Hematopoietic multipotent progenitor cell treated with erythropoietin and hydrocortisone succinate and interleukin-3 and kit ligand, for 4 days (in vitro differentiated cells): ENCODE results near the gene MBD5.
A peak's percentile ranks its signal among the peaks of the same experiment; 100 is the strongest.

Source experiments
- DNase-seq: peaks from one replicate; pipeline ENCODE4 v3.0.0-alpha.2; 2015

The MBD5 gene

GRCh38 chr2:148487439-148487838 is 466.5 kb downstream of the MBD5 start:
- DNase-seq, result no peak

DNA sequence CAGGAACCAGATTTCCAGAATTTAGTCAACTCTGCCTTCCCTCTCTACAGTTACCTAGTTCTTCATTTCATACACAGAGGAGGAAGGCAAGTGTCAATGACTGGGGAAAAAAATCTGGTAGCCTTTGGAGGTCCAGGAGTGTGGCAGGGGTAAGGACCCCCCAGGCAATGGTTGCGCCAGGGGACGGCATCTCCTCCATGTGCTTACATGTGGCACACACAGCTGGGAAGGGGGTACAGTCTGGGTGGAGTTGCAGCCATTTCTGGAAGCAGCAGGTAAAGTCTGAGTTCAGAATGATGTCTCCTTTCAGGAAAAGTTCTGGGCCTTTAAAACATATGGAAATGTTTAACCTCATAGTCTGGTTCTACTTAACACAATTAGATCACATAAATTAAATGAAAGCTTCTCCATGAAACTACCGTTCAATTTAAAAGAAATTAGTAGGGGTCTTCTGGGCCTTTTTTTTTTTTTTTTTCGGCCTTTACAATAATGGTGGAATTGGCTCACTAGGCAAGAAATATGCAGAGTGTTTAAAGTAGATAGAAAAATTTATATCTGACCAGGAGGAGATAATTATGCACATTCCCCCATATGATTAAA is 470.0 kb downstream of the MBD5 start:
- no peak for DNase-seq

- DNase-seq, result no peak
Observed at GRCh38 chr2:148493822-148494563, 473.1 kb downstream of the MBD5 start.

DNA sequence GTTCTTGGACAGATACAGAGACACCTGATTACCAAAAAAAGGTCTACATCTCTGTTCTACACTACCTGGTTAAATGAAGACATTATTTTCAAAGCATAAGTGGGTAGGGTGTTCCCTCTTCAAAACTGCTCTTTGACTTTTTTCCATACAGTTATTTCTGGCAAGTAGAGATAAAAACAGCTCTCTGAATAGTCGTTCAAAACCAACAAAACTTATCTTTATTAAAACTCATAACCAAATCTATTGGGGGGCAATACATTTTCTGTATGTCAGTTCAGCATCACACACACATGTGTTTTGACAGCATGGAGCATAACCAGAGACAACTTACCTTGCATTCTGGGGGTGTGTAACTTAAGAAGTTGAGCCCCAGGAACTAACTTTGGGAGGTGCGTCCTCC is 474.7 kb downstream of the MBD5 start:
- peak; percentile 82 for DNase-seq

DNA sequence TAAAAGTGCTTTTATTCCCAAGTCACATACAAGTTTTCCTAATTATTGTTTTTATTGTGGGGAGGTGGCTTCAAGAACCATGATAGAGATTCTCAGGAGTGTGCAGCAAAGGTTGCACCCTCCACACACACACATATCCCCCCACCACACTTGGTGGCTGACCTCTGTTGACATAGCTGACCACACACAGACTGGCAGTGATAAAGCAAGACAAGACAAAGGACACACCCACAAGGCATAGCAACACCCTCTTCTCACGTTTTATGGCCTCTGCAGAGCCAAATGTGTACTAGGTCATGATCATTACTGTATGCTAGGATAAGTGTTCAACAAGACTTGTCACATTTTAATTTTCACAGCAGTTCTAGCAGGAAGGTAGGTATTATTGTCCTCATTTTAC is 480.7 kb downstream of the MBD5 start:
- DNase-seq, result peak; percentile 84

- no peak for DNase-seq
Observed at GRCh38 chr2:148503516-148503915, 482.6 kb downstream of the MBD5 start.

DNA sequence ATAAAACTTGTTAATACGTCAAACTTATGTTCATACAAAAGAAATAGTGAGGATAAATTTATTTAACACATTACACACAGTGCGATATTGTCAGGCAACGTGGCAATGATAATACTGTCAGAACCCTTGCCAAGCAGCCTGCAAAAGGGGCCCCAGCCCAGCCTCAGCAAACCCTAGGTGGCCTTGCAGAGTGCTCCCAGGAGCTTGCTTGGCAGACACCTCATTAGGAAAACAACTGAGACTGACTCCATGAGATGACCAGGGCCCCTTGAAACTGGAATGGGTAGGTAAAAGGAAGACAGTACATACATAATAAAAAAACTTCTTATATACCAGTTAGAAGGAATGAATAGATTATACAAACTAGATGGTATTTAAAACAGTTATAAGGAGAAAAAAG is 487.1 kb downstream of the MBD5 start:
- no peak for DNase-seq

- no peak for DNase-seq
Observed at GRCh38 chr2:148508878-148509287, 488.0 kb downstream of the MBD5 start.

DNA sequence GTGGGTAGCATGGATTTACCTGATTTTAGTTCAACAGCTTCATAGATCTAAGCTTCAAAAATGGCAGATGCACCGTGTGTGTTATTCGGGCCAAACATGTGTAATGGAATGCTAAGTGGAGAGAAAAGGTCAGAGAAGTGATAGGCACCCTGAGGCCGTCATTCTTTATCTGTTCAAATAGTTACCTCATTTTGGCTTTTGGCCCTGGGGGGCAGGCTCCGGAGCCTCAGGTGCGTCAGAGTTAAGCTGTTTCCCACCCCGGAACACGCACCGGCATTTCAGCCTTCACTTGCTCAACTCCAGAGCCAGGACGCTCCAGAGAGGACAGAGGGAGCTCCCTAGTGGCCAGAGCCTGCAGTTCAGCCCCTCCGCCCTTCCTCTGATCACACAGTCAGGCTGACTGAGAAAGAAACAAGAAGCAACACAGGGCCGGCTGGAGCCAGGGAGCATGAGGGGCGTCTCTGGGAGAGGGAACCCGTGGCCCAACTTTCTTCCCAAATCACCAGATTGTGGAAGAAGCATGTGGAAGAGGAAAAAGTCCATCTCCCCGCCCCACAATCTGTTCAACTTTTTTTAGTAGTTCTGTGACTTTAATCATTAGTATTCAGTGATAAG is 488.5 kb downstream of the MBD5 start:
- peak; percentile 96 for DNase-seq

- DNase-seq, result no peak
Observed at GRCh38 chr2:148511883-148512282, 491.0 kb downstream of the MBD5 start.

- DNase-seq, result peak; percentile 88
Observed at GRCh38 chr2:148512501-148512900, 491.6 kb downstream of the MBD5 start.

DNA sequence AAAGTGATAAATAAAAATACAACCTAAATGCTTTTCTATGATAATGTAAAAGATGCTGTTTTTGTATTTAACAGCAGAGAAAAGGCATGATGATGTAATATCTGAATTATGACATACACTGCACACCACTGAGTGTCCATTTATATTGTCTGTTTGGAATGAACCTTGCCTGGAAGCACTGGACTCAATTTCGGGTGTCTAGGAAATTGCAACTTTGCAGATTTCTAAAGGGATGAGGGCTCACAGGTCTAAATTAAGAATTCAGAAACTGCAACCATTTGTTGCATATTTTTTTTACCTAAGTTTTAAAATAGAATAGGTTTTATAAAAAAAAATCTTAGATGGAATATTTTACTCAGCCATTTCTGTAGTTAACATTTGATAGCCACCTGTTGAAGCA is 492.5 kb downstream of the MBD5 start:
- DNase-seq, result no peak

DNA sequence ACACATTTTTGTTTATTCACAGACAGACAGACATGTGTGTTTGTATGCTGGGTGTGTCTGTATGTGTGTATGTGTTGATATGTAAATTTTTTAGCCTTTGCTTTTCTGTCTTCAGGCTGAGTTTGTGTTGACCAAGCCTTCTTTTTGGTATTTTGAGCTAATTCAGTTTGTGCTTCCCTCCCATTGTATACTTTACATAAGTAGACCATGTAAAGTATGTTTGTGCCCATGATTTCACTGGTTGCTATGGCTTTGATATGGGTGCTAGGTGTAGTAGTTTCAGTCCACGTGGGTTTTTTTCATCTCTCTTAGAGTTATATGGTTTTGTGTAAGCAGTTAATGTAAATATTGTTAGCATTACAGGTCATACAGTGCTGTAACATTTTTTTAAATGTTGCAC is 494.2 kb downstream of the MBD5 start:
- no peak for DNase-seq

GRCh38 chr2:148515976-148516375 is 495.1 kb downstream of the MBD5 start:
- DNase-seq, result no peak

- DNase-seq, result no peak
Observed at GRCh38 chr2:148517296-148517695, 496.4 kb downstream of the MBD5 start.

DNA sequence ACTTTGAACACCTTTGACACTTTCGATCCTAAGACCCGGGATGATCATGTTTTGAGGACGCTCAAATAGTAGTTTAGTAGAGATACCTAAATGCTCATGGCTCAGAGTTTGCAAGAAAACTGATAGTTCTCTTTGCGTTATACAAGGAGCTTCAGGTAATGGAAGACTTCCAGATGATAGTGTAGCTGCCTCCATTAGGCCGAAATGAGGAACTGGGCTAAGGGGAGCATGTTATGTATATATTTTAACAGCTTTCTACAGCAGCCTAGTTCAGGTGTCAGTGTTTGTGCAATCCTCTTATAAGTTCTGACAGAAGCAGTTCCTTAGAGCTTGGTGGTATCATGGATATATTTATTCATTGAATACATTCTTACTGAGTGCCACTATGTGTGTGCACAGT is 496.9 kb downstream of the MBD5 start:
- no peak for DNase-seq

DNA sequence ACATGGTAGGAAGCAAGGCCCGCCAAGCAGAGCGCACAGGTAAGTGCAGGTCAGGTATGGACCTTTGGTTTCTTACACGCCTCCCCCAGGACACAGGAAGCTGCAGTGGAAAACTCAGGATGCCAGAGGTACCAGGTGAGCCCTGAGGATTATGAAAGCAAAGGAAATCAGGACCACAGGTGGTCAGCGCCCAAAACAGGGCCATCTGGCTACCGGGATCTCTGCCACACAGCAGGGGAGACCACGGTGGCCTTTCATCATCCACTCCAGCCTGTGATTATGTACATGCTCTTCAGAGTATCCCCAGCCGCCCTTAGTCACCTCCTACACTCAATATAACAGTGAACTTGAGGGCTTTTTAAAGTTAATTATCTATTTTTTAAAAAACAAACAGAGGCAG is 498.1 kb downstream of the MBD5 start:
- DNase-seq, result no peak

GRCh38 chr2:148521181-148521580 is 500.3 kb downstream of the MBD5 start:
- DNase-seq, result peak; percentile 29

DNA sequence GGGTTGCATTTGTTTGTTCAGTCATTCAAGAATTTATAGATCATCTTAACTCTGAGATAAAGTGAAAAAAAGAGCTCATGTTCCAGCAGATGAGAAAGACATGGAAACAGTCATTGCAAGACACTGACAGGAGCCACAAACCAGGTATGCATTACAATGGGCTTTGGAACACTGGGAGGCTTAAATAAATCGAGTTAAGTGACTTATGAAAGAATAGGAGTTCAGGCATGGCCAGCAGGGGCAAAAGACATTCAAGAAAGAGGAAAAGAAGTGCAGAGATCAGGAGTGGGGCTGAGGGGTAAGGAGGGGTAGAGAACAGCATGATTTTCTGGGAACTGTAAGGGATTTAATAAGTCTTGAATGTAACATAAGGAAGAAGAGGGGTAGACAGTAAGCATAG is 502.4 kb downstream of the MBD5 start:
- no peak for DNase-seq

GRCh38 chr2:148524519-148524919 is 503.6 kb downstream of the MBD5 start:
- peak; percentile 34 for DNase-seq

- no peak for DNase-seq
Observed at GRCh38 chr2:148525130-148525529, 504.2 kb downstream of the MBD5 start.

DNA sequence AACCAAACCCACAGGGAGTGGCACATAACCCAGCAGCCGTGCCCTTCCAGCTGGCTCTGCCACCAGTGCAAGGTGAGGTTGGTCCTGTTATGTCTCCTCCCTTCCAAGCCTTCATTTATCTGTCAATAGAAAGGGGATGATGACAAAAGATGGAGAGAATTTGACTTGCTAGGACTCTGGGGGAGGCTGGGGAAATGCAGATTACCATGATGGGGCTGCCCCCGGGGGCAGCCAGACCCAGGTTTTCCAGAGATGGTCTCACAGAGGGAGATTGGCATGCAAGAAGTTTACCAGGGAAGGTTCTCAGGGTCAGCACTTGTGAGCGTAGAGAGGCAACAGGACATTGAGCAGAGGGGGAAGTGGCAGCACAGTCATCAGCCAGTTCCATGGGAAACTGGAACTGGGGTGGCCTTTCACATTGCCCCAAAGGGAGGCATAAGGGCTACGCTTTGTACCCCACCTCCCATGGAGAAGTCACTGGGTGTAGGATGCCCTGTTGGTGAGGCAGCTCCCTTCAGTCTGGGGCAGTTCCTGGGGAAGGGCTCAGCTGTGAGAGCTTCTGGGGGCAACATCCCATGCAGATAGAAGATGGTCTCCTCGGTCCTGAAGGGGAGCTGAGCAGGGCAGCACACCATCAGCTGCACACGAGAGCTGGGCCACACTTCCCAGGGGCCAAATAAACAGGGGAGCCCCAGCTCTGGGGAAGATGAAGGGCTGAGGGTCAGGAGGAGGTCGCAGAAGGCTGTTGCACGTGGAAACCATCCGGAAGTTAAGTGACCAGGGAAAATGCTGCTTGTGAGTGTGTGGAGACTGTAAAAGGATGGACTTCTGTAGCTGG is 505.8 kb downstream of the MBD5 start:
- no peak for DNase-seq
